ENCODE data around the gene SLC10A1.
A peak's percentile ranks its signal among the peaks of the same experiment; 100 is the strongest.
"Not testable (repeated sequence)": the region's sequence is repeated elsewhere in the genome, so short reads cannot be mapped to it uniquely, and the experiment has no call there.

The SLC10A1 gene
- 0 reads per million in 3 experiments for total RNA-seq

- DNase-seq: no peak
Observed at GRCh38 chr14:69796797-69797500, at the start of gene SLC10A1. Gene SLC10A1 (minus strand): TSS chr14:69797241. CDS start chr14:69797155, 86 bp downstream.

GRCh38 chr14:69845787-69846186, 48.7 kb upstream of the SLC10A1 start:
- DNase-seq: no peak

GRCh38 chr14:69845050-69845581, 48.1 kb upstream of the SLC10A1 start:
- DNase-seq: no peak

GRCh38 chr14:69844171-69844570, 47.1 kb upstream of the SLC10A1 start:
- no peak for DNase-seq

- DNase-seq: no peak
Observed at GRCh38 chr14:69842686-69843420, 45.8 kb upstream of the SLC10A1 start.

GRCh38 chr14:69841656-69842055, 44.6 kb upstream of the SLC10A1 start:
- no peak for DNase-seq

- no peak for DNase-seq
Observed at GRCh38 chr14:69839661-69840060, 42.6 kb upstream of the SLC10A1 start.

- DNase-seq: no peak
Observed at GRCh38 chr14:69838881-69839416, 41.9 kb upstream of the SLC10A1 start.

- no peak for DNase-seq
Observed at GRCh38 chr14:69828879-69829278, 31.8 kb upstream of the SLC10A1 start.

- no peak for DNase-seq
Observed at GRCh38 chr14:69828354-69828753, 31.3 kb upstream of the SLC10A1 start.

GRCh38 chr14:69827560-69827959, 30.5 kb upstream of the SLC10A1 start:
- no peak for DNase-seq

GRCh38 chr14:69822456-69822855, 25.4 kb upstream of the SLC10A1 start:
- no peak for DNase-seq

- DNase-seq: no peak
Observed at GRCh38 chr14:69820991-69821390, 23.9 kb upstream of the SLC10A1 start.

GRCh38 chr14:69819607-69820006, 22.6 kb upstream of the SLC10A1 start:
- DNase-seq: no peak

- DNase-seq: peak; percentile 44
Observed at GRCh38 chr14:69818758-69819191, 21.7 kb upstream of the SLC10A1 start.

GRCh38 chr14:69816216-69816615, 19.2 kb upstream of the SLC10A1 start:
- no peak for DNase-seq

GRCh38 chr14:69815556-69815955, 18.5 kb upstream of the SLC10A1 start:
- DNase-seq: no peak

GRCh38 chr14:69814397-69814796, 17.4 kb upstream of the SLC10A1 start:
- DNase-seq: no peak

- DNase-seq: not testable (repeated sequence)
Observed at GRCh38 chr14:69813346-69813745, 16.3 kb upstream of the SLC10A1 start.

GRCh38 chr14:69812711-69813110, 15.7 kb upstream of the SLC10A1 start:
- no peak for DNase-seq

GRCh38 chr14:69811868-69812252, 14.8 kb upstream of the SLC10A1 start:
- DNase-seq: no peak

GRCh38 chr14:69811227-69811867, 14.3 kb upstream of the SLC10A1 start:
- DNase-seq: no peak

All from central memory CD4-positive, alpha-beta T cell (primary cell).